ENCODE data around the gene OR8B8.
A peak's percentile ranks its signal among the peaks of the same experiment; 100 is the strongest.
"Not testable (repeated sequence)": the region's sequence is repeated elsewhere in the genome, so short reads cannot be mapped to it uniquely, and the experiment has no call there.

Gene OR8B8

DNA sequence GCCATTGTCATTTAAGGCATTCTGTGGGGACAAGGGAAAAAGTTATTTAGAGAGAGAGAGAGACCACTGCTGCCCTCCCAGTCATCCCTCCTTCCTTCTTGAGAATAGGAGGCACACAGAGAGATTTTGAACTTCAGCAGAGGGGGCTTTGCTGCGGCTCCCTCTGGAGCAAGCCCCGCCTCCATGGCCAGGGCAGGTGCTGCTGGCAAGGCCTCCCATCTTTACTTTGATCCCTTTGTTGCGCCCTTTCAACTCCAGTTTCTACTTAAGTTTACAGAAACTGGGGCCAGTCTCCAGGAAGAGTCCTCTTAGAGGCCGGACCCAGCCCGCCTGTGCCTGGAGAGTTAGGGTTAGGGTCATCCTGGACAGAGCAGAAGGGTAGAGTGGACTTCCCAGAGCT lies 4.4 kb downstream of the OR8B8 start:
- DNase-seq, result no peak

DNA sequence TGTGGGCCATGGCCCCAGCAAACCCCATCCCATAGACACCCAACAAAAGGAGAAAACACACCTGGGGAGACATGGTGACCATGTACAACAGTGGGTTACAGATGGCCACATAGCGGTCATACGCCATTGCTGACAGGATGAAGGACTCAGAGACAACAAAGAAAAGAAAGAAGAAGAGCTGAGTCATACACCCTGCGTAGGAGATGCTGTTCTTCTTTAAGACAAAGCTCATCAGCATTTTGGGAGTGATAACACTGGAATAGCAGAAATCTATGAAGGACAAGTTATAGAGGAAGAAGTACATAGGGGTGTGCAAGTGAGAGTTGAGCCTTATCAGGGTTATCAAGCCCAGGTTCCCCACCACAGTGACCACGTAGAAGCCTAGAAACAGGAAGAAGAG lies 4.9 kb downstream of the OR8B8 start:
- no peak for DNase-seq

DNA sequence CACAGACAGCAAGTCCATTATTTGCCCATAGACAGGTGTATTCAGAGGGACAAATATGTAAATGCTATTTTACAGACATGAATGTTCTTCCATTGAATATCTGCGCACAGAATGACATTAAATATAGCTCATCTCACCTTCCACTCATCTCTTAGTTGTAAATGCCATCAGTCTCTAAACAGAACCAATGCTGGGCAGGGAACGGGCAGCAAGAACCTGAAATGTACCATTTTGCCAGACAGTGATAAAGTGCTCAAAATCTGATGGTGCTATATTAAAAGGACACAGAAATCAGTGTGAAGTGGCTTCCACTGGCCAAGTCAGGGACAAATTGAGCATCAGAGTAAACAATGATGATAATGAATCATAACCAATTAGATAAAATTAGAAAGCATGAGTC lies 10.8 kb downstream of the OR8B8 start:
- no peak for DNase-seq

DNA sequence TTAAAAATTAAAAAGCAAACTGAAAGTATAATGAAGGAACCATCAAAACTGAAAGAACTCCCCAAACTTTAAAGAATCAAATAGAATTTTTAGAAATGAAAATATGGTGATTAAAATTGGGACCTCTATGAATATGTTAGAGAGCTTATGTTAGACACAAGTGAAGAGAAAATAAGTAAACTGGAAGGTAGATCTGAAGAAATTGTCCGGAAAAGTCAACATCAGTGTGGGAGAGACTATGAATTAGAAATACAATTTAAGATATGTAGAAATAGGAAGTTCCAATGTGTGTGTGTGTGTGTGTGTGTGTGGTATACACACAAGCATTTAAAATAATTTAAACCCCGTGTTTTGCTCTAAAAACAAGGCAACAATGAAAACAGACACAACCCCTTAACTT lies 15.9 kb downstream of the OR8B8 start:
- DNase-seq, result no peak

DNA sequence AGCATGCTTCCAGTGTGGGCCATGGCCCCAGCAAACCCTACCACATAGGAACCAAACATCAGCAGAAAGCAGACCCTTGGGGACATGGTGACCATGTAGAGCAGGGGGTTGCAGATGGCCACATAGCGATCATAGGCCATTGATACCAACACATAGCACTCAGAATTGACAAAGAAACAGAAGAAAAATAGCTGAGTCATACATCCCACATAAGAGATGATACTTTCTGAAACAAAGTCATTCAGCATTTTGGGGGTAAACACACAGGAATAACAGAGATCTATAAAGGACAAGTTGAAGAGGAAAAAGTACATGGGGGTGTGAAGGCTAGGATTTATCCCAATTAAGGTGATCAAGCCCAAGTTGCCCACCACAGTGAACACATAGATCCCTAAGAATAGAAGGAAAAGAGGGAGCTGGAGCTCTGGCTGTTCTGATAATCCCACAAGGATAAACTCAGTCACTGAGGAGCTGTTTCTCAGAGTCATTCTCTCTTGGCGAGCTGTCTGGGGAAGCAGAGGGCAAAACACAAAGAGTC lies 21.0 kb downstream of the OR8B8 start, which contains the start of gene OR8B4:
Gene OR8B4, minus strand, starts transcription at position 488 of the 538 bp plus-strand sequence. Its CDS starts 0 bp downstream, at position 488.
- no peak for DNase-seq

DNA sequence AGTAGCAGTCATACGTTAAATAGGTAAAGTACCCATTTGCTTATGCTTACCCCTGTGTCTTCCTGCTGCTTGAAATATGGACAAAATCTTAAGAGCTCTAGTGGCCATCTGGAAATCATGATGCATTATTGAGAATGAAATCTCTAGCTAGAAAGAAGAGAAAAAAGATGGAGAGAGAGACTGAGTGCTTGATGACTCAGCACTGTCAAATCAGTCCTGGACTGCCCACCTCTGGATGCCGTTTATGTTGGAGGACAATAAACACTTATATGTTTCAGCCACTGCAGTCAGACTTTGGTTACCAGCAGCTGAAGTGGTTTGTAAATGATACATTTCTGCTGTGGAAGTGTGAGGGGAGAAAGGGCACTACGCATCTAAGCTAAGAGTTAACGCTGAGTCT lies 24.5 kb downstream of the OR8B8 start:
- DNase-seq, result no peak

DNA sequence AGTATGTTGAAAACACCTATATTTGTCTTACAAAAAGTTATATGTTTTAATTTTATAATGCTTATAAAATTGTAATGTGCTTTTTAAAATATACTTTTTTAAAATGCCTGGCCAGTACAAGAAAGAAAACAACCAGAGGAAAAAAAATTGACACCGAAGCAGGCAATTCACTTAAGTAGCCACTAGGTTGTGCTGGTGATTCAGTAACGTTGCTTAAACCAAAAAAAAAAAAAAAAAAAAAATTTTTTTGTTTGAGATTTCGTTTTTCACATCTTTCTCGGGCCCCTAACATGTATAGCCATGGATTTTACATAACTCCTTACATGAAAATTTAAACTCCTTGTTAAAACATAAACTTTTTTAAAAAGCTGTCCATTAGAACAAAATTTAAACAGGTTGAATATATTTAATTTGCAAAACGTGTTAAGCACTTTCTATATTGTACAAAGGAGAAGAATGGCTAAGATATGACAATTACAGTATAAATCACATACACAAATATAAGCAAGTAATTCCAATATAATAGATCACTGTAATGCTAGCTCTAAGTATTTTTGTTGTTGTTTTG lies 30.1 kb downstream of the OR8B8 start:
- DNase-seq, result no peak

DNA sequence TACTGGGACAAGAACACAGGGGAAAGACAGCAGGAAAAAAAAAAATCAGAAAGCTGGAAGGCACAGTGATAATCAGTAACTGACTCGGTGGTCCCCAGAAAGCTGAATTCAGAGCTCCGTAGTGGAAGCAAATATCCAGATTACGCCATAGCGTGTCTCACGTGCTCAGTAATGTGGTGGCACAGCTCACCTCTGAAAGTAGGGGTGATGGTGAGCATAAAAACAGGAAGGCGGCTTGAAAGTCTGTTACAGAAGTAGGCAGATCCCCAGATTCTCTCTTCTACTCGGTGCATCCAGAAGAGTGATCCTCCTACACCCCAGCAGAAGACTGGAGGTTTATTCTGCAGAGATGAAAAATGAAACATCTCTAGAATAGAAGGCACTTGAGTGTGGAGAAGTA lies 35.6 kb downstream of the OR8B8 start:
- no peak for DNase-seq

DNA sequence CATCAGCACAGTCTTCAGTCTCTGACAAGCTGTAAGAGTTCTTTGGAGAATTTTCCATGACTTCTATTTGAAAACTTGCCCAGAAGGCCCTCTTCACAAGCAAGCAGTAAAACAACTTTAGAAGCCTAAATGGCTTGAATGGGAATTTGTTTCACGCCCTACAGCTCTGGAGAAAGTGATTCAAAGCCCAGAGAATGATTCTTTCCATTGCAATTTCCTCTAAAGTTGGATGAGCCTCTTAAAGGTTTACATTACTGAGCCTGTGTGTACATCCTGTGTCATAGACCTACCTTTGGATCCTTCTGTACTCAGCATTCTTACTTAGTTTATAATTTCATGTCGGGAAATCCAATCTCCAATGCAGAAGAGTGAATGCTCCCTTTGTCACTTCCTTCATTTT lies 39.9 kb downstream of the OR8B8 start:
- no peak for DNase-seq

DNA sequence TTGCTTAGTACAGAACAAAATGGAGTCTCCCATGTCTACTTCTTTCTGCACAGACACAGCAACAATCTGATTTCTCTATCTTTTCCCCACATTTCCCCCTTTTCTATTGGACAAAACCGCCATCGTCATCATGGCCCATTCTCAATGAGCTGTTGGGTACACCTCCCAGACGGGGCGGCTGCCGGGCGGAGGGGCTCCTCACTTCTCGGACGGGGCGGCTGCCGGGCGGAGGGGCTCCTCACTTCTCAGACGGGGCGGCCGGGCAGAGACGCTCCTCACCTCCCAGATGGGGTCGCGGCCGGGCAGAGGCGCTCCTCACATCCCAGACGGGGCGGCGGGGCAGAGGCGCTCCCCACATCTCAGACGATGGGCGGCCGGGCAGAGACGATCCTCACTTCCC lies 42.3 kb downstream of the OR8B8 start:
- DNase-seq, result not testable (repeated sequence)

DNA sequence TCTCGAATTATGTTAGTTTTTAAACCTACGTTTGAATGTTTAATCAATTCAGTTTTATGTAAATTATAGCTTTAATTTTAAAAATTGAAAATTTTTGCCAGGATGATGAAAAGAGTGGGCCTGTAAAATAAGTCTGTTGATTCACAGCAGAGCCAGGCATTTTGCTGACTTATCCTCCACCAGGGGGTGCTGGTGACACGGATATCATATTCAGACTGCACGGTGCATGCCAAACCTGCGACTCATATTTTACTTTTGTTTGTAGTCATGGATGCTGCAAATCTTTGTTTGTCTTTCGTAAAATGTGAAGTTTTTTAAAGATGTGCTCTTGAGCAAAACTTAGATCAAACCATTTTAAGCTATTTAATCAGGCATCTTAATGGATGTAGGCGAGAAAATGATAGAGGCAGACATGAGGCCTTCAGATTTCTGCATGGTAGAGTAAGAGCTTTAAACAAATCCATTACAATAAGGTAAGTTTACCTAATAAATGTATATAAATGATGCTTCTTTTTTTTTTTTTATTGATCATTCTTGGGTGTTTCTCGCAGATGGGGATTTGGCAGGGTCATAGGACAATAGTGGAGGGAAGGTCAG lies 43.1 kb downstream of the OR8B8 start:
- DNase-seq, result peak in 2 of 4 experiments; percentile 3 to 7

DNA sequence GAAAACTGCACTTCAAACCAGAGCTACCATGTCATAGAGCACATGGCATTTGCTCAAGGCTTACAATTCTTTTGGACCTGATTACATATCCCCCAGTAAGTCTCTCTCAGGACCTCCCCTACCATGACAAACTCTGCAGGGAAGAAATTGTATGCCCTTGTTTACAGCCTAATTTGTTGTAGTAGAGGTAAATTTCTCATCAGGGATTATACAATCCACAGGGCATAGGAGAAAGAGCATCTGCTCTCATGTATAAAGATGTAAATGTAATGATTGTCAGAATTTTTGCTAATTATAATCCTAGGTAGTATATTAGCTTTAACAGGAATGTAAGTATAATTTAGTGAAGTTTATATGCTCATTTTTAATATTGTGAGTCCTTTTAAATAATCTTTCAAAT lies 46.6 kb downstream of the OR8B8 start, which contains the start of gene OR8B3:
Gene OR8B3, minus strand, starts transcription at position 101 of the 400 bp plus-strand sequence. CDS start 1,673 bp downstream, outside the sequence.
- no peak for DNase-seq

DNA sequence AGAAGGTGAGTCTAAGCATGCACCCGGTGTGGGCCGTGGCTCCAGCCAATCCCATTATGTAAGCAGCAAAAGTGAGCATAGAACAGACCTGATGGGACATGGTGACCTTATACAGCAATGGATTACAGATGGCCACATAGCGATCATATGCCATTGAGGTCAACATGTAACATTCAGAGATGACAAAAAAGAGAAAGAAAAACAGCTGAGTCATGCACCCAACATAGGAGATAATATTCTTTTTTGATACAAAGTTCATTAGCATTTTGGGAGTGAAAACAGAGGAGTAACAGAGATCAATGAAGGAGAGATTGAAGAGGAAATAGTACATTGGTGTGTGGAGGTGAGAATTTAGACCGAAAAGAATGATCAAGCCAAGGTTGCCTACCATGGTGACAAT lies 48.6 kb downstream of the OR8B8 start:
- DNase-seq, result not testable (repeated sequence)

DNA sequence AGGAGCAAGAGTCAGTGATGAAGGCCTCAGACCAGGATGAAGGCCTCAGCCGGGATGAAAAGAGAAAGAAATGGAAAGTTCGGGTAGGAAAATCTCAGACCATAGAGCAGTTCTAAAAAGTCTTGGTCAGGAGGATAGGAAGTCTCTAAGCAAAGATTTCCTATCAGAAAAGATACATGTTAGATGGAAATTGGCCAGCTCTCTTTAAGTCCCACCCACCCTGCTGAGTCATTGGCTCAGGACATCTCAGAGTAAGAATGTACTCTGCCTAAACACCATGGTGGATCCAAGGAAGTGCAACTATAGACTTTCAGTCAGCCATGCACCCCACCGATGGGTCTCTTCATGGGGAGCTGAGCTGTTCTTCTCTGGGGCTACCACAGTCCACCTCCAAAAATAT lies 51.1 kb downstream of the OR8B8 start:
- DNase-seq, result no peak

Data from activated CD4-positive, CD25-positive, alpha-beta regulatory T cell (primary cell).